SK-N-SH treated with all-trans-retinoic acid at 6 μM for 48 hours (cell line): Measurements from ENCODE around the gene MECR.

ENCODE experiments used
- BACH2 ChIP-seq: fragments of 250-450 bp; sonication (Bioruptor Pico); IDR thresholded peaks from 2 replicates; pipeline ENCODE4 v1.9.0; 2021; ENCODE audit warnings: mild to moderate bottlenecking, borderline replicate concordance
- ESRRG ChIP-seq: fragments of 250-450 bp; sonication (Bioruptor Pico); IDR thresholded peaks from 2 replicates; pipeline ENCODE4 v1.6.1; 2021; ENCODE audit warnings: mild to moderate bottlenecking
- GLIS3 ChIP-seq: fragments of 250-450 bp; sonication (Bioruptor Pico); IDR thresholded peaks from 2 replicates; pipeline ENCODE4 v1.5.0; 2020; ENCODE audit warnings: mild to moderate bottlenecking, moderate library complexity
- OSR1 ChIP-seq: fragments of 250-450 bp; sonication (Bioruptor Pico); IDR thresholded peaks from 2 replicates; pipeline ENCODE4 v1.8.0; 2022; ENCODE audit warnings: moderate library complexity, mild to moderate bottlenecking, inconsistent platforms
- PATZ1 ChIP-seq: fragments of 250-450 bp; sonication (Bioruptor Pico); IDR thresholded peaks from 2 replicates; pipeline ENCODE4 v1.8.0; 2020; ENCODE audit warnings: mild to moderate bottlenecking, moderate library complexity, borderline replicate concordance
- PPARA ChIP-seq: fragments of 250-450 bp; sonication (Bioruptor Pico); IDR thresholded peaks from 2 replicates; pipeline ENCODE4 v1.5.0; 2020; ENCODE audit warnings: mild to moderate bottlenecking, borderline replicate concordance
- SNAI2 ChIP-seq: fragments of 250-450 bp; sonication (Bioruptor Pico); IDR thresholded peaks from 2 replicates; pipeline ENCODE4 v1.5.0; 2020; ENCODE audit warnings: mild to moderate bottlenecking, moderate library complexity
- ZFP3 ChIP-seq: fragments of 250-450 bp; sonication (Bioruptor Pico); IDR thresholded peaks from 2 replicates; pipeline ENCODE4 v1.5.0; 2020; ENCODE audit warnings: mild to moderate bottlenecking, moderate library complexity
- ZFP30 ChIP-seq: fragments of 450-650 bp; formaldehyde crosslinking; IDR thresholded peaks from 2 replicates; pipeline ENCODE4 v1.5.0; 2022; ENCODE audit warnings: mild to moderate bottlenecking, moderate library complexity
- TF ChIP-seq, protein P1 (sequence below): fragments of 250-450 bp; sonication (Bioruptor Pico); IDR thresholded peaks from 2 replicates; pipeline ENCODE4 v1.5.1; 2020; ENCODE audit warnings: low read depth, mild to moderate bottlenecking, moderate library complexity
- TF ChIP-seq, protein P2 (sequence below): fragments of 250-450 bp; sonication (Bioruptor Pico); IDR thresholded peaks from 2 replicates; pipeline ENCODE4 v1.5.1; 2021; ENCODE audit warnings: mild to moderate bottlenecking, moderate library complexity

DNA sequence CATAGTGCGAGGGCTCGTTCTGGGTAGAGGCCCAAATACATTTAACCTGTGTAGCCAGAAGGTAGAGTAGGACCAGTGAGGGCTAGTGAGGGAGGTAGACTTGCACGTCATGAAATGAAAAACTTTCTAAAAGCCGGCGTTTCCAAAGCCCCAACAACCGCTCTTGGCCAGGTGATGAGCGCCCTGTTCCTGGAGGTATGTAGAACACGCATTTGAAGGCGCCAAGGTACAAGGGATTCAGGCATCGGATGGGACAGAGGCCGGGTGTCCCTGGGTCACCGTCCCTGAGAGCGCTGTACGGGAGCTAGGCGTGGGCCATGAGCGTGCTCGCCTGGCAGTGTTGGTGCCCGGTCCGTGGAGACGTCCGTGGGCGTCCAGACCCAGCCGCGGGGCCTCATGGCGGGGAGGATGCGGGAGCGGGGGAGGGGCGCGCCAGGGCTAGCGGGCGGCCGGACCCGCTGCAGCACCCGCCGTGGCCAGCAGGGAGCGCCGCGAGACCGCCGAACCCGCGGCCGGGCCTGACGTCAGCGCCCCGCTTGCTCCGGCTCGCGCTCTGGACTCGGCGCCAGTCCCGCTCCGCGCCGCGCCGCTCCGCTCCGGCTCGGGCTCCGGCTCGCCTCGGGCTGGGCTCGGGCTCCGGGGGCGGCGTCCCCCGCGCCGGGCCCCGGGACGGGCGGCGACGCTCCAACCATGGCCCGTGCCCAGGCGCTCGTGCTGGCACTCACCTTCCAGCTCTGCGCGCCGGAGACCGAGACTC, 5.4 kb upstream of the MECR start, which contains the start of gene PTPRU:
- no peak for TF ChIP-seq PATZ1
- TF ChIP-seq, protein P1, sequence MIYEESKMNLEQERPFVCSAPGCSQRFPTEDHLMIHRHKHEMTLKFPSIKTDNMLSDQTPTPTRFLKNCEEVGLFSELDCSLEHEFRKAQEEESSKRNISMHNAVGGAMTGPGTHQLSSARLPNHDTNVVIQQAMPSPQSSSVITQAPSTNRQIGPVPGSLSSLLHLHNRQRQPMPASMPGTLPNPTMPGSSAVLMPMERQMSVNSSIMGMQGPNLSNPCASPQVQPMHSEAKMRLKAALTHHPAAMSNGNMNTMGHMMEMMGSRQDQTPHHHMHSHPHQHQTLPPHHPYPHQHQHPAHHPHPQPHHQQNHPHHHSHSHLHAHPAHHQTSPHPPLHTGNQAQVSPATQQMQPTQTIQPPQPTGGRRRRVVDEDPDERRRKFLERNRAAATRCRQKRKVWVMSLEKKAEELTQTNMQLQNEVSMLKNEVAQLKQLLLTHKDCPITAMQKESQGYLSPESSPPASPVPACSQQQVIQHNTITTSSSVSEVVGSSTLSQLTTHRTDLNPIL (CRISPR knock-in tag): no peak
- no peak for TF ChIP-seq SNAI2 (CRISPR knock-in tag)
- no peak for TF ChIP-seq OSR1 (CRISPR knock-in tag)
- no peak for TF ChIP-seq ESRRG (CRISPR knock-in tag)
- TF ChIP-seq ZFP30: no peak
- TF ChIP-seq PPARA (CRISPR knock-in tag): no peak
- TF ChIP-seq, protein P2, sequence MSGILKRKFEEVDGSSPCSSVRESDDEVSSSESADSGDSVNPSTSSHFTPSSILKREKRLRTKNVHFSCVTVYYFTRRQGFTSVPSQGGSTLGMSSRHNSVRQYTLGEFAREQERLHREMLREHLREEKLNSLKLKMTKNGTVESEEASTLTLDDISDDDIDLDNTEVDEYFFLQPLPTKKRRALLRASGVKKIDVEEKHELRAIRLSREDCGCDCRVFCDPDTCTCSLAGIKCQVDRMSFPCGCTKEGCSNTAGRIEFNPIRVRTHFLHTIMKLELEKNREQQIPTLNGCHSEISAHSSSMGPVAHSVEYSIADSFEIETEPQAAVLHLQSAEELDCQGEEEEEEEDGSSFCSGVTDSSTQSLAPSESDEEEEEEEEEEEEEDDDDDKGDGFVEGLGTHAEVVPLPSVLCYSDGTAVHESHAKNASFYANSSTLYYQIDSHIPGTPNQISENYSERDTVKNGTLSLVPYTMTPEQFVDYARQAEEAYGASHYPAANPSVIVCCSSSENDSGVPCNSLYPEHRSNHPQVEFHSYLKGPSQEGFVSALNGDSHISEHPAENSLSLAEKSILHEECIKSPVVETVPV: no peak
- TF ChIP-seq ZFP3 (CRISPR knock-in tag): no peak
- TF ChIP-seq GLIS3 (CRISPR knock-in tag): no peak
- no peak for TF ChIP-seq BACH2 (CRISPR knock-in tag)
